NCI-H1105 (cell line): Measurements from ENCODE around the gene MS4A7.

Experiments
- DNase-seq: peaks from one replicate; lab custom pipeline; 2025; lab: John Stamatoyannopoulos, UW

Gene MS4A7

DNA sequence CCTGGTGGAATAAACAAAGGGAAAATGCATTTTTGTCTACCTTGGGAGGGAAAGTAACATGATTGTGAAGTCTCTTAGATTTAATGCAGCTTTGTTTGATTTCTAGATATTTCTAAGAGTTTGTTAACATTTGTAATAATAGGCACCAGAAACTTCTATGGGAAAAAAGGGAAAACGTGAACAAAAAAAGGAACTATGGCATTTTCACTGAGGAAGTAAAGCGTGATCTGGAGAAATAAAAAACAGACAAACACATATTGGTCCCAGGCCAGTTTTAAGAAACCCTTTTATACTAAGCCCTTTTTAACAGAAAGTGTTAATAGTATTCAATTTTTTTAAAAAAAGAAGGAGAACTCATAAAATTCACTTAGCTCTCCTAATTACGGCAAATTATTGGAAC lies 6.9 kb upstream of the MS4A7 start:
- DNase-seq: no peak

DNA sequence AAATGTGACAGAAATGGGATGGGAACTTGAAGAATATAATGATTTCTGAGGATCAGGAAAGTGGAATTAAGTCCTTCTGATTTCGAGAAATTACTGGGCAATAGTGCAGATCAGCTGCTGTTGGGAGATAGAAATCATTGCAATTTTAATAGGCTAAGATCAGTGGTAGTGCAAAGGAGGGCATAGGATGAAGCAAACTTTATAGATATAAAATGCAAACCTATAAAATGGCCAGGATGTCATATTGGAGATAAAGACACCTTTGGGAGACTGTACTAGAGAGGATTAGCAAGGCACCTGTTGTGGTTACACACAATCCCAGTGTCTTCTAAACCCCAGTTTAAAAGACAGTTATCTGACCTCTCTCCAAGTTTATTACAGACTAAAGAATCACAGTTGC lies 6.5 kb upstream of the MS4A7 start:
- DNase-seq: no peak

DNA sequence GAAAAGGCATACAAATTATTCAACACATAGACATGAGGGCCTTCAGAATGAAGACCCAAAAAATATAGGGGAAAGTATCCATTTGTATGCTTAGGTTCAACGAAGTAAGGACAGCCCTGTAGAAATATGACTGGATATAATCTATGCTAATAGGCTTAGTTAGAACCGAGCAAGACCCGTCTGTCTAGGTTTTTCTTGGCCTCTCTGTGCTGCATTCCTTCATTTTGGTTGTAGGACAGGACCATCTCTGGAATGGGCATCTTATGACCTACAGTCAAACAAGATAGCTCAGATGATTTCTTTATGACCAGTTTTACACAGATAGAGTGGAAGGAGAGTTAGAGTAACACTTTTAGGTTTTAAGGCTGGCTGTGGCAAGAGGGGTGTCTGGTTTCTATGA lies 5.6 kb upstream of the MS4A7 start:
- no peak for DNase-seq

DNA sequence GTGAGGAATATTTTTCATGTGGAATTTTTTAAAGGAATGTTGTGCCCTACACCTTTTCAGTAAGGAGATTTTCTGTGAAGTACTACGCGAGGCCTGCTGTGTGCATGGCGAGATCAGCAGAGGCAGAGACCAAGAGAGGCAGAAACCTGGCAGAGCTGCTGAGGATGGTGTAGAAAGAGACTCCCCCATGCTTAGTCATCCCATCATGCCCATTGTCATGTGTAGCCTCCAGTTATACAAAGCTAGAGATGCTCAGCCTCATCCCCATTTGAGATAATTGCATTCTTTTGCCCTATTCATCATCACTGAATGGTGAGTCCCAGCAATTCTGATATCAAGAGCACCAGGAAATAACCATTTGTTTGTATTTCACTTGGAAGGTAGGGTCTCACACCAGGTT lies 3.0 kb upstream of the MS4A7 start:
- DNase-seq: no peak

DNA sequence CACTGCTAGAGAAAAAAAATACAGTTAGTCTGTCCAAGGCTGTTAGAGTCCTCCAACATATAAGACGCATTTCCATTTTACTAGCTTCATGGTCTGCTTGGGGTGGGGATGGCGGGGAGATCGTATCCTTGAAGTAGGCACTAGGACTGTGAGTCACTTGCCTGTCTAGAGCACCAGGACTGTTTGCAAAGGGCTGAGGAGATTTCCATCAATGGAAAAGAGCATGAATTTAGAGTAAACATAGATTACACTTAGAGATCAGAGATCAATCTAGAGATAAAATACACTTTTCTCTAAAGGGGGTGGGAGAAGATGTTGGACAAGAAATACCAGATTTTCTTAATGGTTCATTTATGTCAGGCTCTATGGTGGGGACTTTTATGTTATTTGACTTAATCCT lies 1.7 kb upstream of the MS4A7 start:
- DNase-seq: no peak

DNA sequence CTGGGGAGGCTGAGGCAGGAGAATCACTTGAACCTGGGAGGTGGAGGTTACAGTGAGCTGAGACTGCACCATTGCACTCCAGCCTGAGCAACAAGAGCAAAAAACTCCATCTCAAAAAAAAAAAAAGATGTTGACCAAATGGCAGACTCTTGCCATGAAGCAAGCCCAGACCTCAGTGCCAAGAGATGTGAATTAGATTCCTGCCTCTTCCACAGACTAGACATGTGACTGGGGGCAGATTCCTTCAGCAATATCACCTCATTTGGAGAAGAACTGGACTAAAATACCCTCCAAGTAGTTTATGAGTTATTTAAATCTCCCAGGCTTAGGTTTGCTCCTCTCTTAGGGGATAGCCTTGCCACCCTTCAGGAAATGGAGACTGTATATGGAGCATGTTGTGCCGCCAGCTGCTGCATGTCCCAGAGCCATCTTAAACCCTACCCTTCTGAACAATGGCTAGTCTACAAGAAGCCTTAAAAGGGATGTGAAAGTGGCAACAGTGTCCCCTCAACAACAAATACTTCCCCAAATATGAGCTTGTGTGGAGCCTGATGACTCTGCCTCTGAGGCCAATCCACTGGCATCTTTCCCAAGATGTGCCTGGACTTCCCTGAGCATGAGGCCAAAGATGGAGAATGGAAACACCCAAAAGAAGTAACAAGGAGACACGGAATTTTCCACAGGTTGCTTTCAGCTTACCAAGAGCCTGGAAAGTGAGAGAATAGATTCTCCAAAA lies 763 bp upstream of the MS4A7 start:
- DNase-seq: no peak

DNA sequence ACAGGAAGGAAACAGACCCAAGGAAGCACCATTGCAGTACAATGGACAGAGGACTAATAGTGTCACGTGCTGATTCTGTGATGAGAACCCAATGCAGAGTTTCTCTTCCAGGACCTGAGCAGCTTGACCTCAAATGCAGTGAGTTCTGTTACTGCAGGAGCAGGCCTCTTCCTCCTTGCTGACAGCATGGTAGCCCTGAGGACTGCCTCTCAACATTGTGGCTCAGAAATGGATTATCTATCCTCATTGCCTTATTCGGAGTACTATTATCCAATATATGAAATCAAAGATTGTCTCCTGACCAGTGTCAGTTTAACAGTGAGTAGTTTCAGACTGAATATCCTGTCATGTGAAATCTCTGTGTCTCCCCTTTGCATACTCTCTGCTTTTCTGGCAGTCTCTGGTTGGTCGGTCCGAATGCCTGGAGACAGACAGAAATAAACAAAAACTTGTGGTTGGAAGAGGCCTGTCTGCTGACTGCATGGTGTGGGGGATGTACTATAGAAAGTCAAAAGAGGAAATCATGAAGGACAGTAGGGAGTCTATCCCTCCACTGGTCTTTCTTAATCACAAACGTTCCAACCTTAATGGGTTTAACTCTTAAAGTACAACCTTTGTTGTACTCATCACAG lies 11.1 kb downstream of the MS4A7 start:
- DNase-seq: no peak

DNA sequence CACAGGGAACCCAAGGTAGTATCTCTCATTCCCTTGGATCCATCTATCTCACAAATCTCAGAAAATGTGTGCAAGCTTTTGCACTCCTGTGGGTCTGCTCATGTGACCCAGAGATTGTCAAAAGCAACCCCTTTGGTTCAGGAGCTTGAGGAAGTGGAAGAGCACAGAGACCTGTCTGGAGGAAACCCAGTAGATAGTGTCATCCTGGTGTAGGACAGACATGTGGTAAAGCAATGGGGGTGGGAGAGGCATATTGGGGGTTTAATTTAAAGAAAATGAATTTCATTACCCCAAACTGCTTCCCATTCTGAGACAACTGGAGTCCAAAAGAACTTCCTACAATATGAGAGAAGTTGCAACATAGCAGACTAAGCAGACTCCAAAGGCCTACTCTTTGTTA lies 12.1 kb downstream of the MS4A7 start:
- no peak for DNase-seq

DNA sequence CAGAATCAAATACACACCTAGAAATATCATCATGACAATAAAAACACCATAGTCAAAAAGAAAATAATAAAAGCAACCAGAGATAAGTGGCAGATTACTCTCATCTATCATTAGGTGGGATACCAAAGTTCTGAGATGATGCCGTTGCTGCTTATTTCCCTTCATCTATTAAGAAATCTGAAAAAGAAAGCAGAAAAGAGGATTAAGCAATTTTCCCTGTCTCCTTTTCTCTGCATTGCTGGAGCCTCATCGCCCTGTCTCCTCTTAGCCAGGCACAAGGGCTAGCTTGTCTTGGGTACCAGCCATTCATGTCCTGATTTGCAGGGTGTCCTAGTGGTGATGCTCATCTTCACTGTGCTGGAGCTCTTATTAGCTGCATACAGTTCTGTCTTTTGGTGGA lies 14.0 kb downstream of the MS4A7 start:
- DNase-seq: no peak

DNA sequence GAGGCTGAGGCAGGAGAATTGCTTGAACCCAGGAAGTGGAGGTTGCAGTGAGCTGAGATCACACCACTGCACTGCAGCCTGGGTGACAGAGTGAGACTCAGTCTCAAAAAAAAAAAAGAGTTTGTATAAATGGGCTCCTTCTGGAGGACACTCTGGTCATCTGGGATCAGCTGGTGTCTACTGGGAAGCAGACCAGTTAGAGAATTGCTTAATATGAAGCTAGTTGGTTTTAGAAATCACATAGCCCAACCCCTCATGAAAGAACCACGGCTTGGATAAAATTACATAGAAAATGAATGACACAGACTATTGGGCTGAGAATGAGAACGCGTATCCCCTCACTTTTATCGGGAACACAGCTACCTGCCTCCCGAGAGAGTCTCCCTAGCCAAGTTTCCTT lies 14.7 kb downstream of the MS4A7 start:
- no peak for DNase-seq

DNA sequence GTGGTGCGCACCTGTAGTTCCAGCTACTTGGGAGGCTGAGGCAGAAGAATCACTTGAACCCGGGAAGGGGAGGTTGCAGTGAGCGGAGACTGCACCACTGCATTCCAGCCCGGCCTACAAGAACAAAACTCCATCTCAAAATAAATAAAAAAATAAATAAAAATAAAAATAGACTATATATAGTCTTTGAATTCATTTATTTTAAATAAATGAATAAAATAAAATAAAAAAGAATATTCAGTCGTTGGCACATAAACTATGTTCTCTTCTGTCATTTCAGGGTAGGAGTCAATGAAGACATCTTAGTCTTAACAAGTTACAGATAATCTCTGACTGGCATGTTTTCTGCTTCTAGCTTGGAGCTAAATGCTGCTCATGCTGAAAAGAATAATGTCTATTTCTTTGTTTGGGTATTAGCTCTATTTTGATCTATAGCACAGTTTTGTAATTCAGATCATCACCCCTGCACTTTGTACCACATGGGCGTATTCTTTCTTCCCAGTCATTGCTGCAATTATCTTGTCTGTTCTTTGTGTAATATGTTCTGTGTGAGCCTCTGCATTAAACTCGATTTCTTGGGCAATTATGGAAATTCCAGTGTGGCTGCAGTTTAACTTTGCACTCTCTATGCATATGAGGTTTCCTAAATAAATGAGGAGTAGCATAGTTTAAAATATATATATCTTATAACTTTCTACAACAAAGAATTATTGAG lies 16.5 kb downstream of the MS4A7 start:
- DNase-seq: no peak

DNA sequence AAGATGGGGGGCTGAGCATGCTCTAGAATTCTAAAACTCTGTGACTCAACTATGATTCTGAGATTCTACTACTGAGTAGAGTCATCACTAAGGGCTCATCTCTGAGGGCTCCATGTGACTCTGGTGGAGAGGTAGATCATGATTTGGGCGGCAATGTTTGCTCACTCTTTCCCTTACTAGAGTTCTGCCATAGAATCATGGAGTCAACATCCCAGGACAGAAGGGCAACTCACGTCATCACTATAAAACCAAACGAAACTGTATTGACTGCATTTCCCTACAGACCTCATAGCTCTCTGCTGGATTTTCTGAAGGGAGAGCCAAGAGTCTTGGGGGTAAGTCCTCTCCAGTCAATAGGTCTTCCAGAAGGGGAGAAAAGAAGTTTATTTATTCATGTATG lies 18.1 kb downstream of the MS4A7 start, which contains the start of gene MS4A14:
TSS of gene MS4A14 (plus strand) at position 78 of the 400 bp plus-strand sequence. CDS start at position 198, 120 bp downstream.
- no peak for DNase-seq

DNA sequence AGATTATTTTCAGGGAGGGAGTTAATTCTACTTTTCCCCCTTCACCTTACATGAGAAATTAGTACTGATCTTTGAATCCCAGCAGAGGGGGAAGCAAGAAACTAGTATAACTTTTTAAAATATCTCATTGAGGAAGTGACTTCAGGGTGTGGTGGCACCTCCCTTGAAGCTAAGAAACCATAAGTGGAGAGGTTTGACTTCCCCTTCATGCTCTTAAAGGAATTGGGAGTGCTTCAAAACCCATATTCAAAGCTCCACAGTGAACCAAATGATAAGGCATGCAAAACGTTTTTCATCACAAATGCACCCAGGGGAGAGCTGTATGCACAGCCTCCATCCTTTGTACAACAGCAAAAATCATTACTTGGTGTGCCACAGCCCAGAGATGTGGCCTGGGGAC lies 18.5 kb downstream of the MS4A7 start:
- DNase-seq: no peak

DNA sequence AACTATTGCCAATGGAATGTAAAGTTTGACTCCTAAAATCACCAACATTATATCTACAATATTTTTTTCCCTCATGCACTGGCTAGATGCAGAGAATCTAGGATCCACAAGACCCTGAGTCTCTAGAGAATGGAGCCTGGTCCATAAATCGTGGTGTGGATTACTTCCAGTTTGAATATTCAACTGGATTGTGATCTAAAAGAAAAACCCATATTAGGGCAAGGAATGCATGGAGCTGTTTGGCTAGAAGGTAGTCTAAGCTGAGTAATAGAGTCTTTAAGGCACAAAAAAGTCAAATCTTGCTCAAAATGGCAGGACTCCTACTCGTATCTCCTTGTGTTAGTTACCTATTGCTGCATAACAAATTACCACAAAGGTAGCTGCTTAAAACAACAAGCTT lies 41.7 kb downstream of the MS4A7 start:
- DNase-seq: no peak

DNA sequence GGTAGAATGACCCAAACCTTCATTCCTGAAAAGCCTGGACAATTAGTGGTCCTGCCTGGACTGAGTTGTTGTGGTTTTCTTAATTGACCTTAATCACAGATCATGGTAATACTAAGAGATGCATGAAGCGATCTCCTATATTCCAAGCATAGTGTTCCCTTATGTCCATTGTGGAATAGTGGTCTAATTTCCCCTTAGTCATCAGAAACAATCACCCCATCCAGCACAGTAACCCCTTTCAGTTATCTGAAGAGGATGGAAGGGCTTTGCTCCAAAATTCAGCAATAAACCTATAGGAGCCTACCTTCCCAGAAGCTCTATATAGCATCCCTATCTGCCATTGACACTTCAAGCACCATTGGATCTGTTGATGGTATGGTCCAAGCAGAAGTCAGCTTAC lies 44.3 kb downstream of the MS4A7 start:
- no peak for DNase-seq

DNA sequence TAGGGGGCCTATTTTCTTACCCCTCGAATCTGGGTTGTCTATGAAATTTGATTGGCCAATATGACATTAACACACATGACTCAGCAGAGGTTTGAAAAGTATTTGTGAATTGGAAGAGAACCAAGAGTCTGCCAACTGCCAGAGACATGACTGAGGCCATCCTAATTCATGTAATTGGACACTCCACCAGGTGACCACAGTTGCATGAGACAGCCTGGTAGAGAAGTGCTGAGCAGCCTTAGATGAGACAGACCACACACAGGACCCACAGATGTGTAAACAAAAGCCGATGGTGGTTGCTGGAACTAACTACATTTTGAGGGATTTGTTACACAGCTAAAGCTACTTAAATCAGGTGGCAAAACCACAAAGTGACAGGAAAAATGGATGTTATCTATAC lies 50.2 kb downstream of the MS4A7 start:
- peak; percentile 5 for DNase-seq

DNA sequence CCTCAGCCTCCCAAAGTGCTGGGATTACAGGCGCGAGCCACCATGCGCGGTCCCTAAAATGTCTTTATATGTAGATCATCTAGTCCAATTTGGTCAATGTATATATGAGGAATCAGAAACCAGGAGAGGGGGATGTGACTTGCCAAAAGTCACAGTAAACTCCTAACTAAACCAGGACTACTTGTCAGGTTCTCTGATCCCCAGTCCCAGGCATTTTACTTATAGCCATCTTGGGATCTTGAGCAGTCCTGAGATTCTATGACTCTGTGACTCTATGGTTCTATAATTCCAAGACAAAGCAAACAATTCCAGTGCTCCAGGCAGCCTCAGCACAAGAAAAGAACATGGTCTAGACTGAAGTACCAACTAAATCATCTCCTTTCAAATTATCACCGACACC lies 50.9 kb downstream of the MS4A7 start, which contains the start of gene MS4A5:
TSS of gene MS4A5 (plus strand) at position 301 of the 400 bp plus-strand sequence. CDS start 103 bp downstream, outside the sequence.
- no peak for DNase-seq

DNA sequence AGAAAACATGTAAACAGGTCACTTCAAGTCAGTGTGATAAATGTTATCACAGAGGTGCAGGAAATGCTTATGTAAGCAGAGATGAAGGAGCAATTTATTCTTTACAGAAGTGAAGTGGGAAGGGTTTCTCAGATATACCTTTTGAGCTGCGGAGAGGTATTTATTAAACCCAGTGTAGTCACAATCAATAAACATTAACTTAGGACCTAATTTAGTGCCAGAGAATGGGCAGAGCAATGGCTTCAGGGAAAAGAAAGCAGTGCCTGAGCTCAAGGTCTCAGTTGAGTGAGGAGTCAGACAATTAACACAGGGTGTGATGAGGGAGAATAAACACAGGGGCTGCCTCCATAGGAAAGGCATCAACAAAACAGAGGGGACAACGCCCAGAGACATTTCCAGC lies 52.9 kb downstream of the MS4A7 start:
- no peak for DNase-seq

DNA sequence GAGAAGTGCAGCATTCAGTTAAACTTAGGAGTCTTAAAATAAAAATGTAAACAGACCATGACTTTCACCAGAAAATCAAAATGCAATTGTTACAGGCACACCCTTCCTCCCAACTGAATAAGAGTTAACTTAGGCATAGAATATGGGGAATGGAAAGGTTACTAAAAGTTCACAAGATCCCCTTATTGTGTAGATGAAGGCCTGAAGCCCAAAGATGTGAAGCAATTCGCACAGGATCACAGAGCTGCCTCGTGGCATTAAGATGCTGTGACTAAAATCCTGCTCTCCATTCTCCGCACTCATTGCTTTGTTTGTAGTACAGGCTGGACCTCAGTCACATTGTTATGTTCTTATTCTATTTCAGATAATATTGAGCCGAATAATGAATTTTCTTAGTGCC lies 55.1 kb downstream of the MS4A7 start:
- no peak for DNase-seq
